DMS53 treated with DMSO at 0.1 percent for 48 hours (cell line): ENCODE measurements around the gene PPP1R1B.
A peak's percentile ranks its signal among the peaks of the same experiment; 100 is the strongest.

Source experiments
- DNase-seq: peaks from one replicate; lab custom pipeline; 2025; ENCODE audit not compliant: unreplicated experiment; lab: John Stamatoyannopoulos, UW

Gene PPP1R1B

GRCh38 chr17:39666231-39666600 is 39.5 kb downstream of the PPP1R1B start:
- DNase-seq: no peak

- DNase-seq: no peak
Measured at GRCh38 chr17:39666601-39667261, 40.0 kb downstream of the PPP1R1B start.

GRCh38 chr17:39667262-39667944 is 40.7 kb downstream of the PPP1R1B start:
- no peak for DNase-seq

GRCh38 chr17:39667945-39668924 is 41.5 kb downstream of the PPP1R1B start, which contains the start of gene PNMT:
TSS of gene PNMT (plus strand) at chr17:39668453. CDS start at chr17:39668476, 23 bp downstream.
- DNase-seq: peak; percentile 7

GRCh38 chr17:39669897-39670735 is 43.4 kb downstream of the PPP1R1B start:
- no peak for DNase-seq

- no peak for DNase-seq
Measured at GRCh38 chr17:39670746-39671145, 44.0 kb downstream of the PPP1R1B start.

GRCh38 chr17:39671651-39672521 is 45.1 kb downstream of the PPP1R1B start:
- peak; percentile 14 for DNase-seq

- no peak for DNase-seq
Measured at GRCh38 chr17:39672522-39673334, 46.0 kb downstream of the PPP1R1B start.

GRCh38 chr17:39673335-39674081 is 46.8 kb downstream of the PPP1R1B start:
- no peak for DNase-seq

- DNase-seq: no peak
Measured at GRCh38 chr17:39674179-39674578, 47.4 kb downstream of the PPP1R1B start.

- no peak for DNase-seq
Measured at GRCh38 chr17:39674702-39675389, 48.1 kb downstream of the PPP1R1B start.

GRCh38 chr17:39675390-39676082 is 48.8 kb downstream of the PPP1R1B start:
- no peak for DNase-seq

GRCh38 chr17:39676198-39676819 is 49.6 kb downstream of the PPP1R1B start:
- DNase-seq: peak; percentile 10

GRCh38 chr17:39677072-39677471 is 50.3 kb downstream of the PPP1R1B start:
- no peak for DNase-seq

GRCh38 chr17:39677542-39678339 is 51.0 kb downstream of the PPP1R1B start:
- DNase-seq: no peak
